ENCODE results near the gene FOXO6.

Gene FOXO6

DNA sequence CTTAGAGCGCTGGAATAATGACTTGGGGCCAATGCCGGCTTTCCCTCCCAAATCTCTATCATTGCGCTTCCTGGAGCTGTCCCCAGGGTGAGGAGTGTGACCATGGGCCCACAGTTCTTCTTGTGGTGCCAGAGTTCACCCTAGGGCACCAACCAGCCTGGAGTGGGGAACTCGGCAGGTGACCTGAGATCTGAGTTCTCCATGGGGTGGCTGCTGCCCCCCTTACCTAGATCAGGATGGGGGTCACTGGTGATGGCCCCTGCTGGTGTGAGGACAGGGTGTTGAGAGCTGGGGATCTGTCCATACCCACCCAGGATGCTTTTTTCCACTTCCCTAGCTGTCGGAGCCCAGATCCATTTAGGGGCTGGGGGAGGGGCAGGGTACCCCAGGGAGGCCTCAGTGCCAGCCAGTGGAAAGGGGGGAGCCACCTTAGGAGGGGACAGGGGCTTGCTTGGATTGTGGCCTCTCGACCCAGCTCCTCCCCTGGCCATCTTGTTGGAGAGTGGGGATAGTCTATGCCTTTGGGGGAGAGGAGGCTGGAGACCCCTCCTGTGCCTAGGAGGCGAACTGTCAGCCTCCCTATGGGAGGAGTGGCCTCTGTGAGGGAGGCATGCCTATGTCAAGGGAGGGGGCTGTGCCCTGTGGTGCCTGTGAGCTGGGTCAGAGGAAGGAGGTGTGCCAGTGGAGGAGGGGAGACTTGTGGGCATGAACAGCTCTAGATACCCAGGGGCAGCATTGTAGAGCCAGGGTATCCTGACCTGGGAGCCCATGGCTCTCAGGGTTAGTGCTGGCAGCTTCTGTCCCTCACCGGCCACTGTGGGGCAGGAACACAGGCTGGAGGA lies 1.7 kb downstream of the FOXO6 start:
- DNase-seq (ENCODE audit: low read depth), result no peak
- no peak for TF ChIP-seq MAX (IDR thresholded peaks at IDR 0.05; ENCODE audit: low read depth, low read length)
- no peak for TF ChIP-seq POLR2A (IDR thresholded peaks at IDR 0.05; ENCODE audit: extremely low read depth, insufficient read length)
- no peak for TF ChIP-seq MYC (IDR thresholded peaks at IDR 0.05; ENCODE audit: low read depth, low read length)
- TF ChIP-seq CTCF (IDR thresholded peaks at IDR 0.05; ENCODE audit: low read depth, low read length), result no peak
- H3K4me3 ChIP-seq (ENCODE audit: low read depth, low read length), result no peak overlapping the region

DNA sequence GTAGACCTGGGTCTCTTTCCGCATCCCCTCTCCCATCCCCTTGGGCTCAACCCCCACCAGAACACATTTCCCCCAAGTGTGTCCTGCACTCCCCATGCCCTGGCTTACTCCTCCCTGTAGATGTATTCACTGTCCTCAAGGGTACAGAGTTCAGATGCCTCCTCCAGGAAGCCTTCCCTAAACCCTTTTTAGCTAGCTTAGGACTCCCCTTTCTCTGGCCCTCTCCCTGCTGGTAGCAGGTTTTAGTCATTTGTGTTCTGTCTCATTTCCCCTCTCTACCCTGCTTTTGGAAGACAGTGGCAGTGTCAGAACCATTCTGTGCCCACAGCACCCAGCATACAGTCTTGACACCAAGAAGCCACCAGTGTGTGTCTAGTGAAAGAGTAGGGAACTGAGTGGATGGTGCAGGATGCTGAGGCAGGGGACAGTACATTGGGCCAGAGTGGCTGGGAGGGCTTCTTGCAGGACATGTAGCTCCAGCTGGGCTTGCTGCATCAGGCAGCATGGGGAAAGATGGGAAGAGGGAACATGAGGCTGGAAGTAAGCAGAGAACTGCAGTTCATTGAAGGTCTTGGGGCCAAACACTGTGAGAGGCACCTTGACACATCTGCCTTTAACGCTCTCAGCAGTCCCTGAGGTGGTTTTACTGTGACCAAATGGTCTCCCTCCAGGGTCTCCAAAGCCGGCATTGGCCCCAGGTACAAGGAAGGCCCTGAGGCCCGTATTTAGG lies 2.5 kb downstream of the FOXO6 start:
- DNase-seq (ENCODE audit: low read depth), result no peak
- no peak overlapping the region for H3K4me3 ChIP-seq (ENCODE audit: low read depth, low read length)
- no peak for TF ChIP-seq POLR2A (IDR thresholded peaks at IDR 0.05; ENCODE audit: extremely low read depth, insufficient read length)
- TF ChIP-seq MYC (IDR thresholded peaks at IDR 0.05; ENCODE audit: low read depth, low read length), result no peak
- no peak for TF ChIP-seq CTCF (IDR thresholded peaks at IDR 0.05; ENCODE audit: low read depth, low read length)
- no peak for TF ChIP-seq MAX (IDR thresholded peaks at IDR 0.05; ENCODE audit: low read depth, low read length)

GRCh38 chr1:41364442-41365319 lies 3.4 kb downstream of the FOXO6 start:
- TF ChIP-seq CTCF (IDR thresholded peaks at IDR 0.05; ENCODE audit: low read depth, low read length), result no peak
- TF ChIP-seq POLR2A (IDR thresholded peaks at IDR 0.05; ENCODE audit: extremely low read depth, insufficient read length), result no peak
- TF ChIP-seq MYC (IDR thresholded peaks at IDR 0.05; ENCODE audit: low read depth, low read length), result no peak
- TF ChIP-seq MAX (IDR thresholded peaks at IDR 0.05; ENCODE audit: low read depth, low read length), result no peak
- no peak for DNase-seq (ENCODE audit: low read depth)
- no peak overlapping the region for H3K4me3 ChIP-seq (ENCODE audit: low read depth, low read length)

- no peak overlapping the region for H3K4me3 ChIP-seq (ENCODE audit: low read depth, low read length)
- no peak for DNase-seq (ENCODE audit: low read depth)
- TF ChIP-seq CTCF (IDR thresholded peaks at IDR 0.05; ENCODE audit: low read depth, low read length) (no peak), MYC (IDR thresholded peaks at IDR 0.05; ENCODE audit: low read depth, low read length) (no peak), MAX (IDR thresholded peaks at IDR 0.05; ENCODE audit: low read depth, low read length) (no peak), POLR2A (IDR thresholded peaks at IDR 0.05; ENCODE audit: extremely low read depth, insufficient read length) (no peak)
Observed at GRCh38 chr1:41365320-41365633, 4.0 kb downstream of the FOXO6 start.

DNA sequence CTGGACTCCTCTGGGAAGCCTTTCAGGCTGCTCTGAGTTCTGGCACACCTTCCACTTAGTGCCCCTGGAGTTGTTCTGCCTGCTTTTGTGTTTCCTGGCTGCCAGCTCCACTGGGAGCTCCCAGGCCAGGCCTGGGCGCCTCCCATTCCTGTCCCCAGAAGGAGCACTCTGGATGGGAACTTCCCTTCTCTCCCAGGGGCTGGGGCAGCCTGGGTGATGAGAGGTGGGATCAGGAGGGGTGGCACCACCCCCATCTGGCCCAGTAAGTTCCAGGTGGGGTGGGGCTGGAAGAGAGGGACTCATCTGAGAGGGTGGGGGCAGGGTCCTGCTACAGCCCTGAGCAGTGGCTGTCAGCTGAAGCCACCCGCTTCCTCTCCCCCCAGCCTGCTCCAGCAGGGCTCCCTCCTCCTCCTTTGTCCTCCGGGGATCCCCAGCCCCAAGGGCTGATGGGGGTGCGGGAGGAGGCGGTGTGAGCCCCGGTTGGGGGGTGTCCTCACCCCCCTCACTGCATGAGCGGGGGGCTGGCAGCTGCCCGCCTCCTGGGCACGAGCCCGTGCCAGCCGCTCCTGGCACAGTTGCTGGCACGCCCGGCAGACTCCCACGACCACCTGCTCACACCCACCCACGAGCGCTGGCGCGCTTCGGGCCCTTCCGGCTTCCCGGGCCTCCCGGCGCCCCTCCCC lies 4.7 kb downstream of the FOXO6 start:
- no peak overlapping the region for H3K4me3 ChIP-seq (ENCODE audit: low read depth, low read length)
- peak; percentile 41 for DNase-seq (ENCODE audit: low read depth)
- TF ChIP-seq MYC (IDR thresholded peaks at IDR 0.05; ENCODE audit: low read depth, low read length) (no peak), MAX (IDR thresholded peaks at IDR 0.05; ENCODE audit: low read depth, low read length) (no peak), CTCF (IDR thresholded peaks at IDR 0.05; ENCODE audit: low read depth, low read length) (no peak), POLR2A (IDR thresholded peaks at IDR 0.05; ENCODE audit: extremely low read depth, insufficient read length) (no peak)

Data from NB4 (cell line).